Hepatocyte (in vitro differentiated cells): ENCODE results near the gene CEP192.

Experiments
- EZH2 ChIP-seq: fragments of 200-600 bp; sonication (generic); IDR thresholded peaks from 2 replicates; pipeline ENCODE4 v1.6.1; 2016; ENCODE audit warnings: antibody characterized with exemption, mild to moderate bottlenecking, borderline replicate concordance
- EZH2phosphoT487 ChIP-seq: fragments of 200-600 bp; sonication (generic); IDR thresholded peaks from one replicate; pipeline ENCODE4 v1.6.1; 2018; ENCODE audit warnings: antibody characterized with exemption, mild to moderate bottlenecking, low read depth, moderate library complexity; ENCODE audit not compliant: unreplicated experiment, severe bottlenecking
- TF ChIP-seq, protein P1 (sequence below): fragments of 200-600 bp; sonication (generic); IDR thresholded peaks from 2 replicates; pipeline ENCODE4 v1.5.1; 2016; ENCODE audit warnings: antibody characterized with exemption, mild to moderate bottlenecking; ENCODE audit not compliant: poor library complexity

DNA sequence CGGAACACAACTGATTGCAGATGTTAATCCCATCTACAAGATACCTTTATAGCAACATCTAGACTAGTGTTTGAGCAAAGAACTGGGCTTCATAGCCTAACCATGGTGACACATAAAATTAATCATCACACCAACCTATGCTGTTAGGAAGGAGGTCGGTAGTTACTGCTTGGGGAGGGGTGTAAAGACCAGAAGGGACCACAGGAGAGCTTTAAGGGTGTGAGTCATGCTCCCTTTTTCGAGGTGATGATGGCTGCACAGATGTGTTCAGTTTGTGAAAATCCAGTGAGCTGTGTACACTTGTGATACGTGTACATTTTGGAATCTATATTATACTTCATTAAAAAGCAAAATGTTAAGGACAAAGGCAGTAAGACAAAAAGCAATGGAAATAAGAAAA is 47.9 kb upstream of the CEP192 start:
- TF ChIP-seq, protein P1, sequence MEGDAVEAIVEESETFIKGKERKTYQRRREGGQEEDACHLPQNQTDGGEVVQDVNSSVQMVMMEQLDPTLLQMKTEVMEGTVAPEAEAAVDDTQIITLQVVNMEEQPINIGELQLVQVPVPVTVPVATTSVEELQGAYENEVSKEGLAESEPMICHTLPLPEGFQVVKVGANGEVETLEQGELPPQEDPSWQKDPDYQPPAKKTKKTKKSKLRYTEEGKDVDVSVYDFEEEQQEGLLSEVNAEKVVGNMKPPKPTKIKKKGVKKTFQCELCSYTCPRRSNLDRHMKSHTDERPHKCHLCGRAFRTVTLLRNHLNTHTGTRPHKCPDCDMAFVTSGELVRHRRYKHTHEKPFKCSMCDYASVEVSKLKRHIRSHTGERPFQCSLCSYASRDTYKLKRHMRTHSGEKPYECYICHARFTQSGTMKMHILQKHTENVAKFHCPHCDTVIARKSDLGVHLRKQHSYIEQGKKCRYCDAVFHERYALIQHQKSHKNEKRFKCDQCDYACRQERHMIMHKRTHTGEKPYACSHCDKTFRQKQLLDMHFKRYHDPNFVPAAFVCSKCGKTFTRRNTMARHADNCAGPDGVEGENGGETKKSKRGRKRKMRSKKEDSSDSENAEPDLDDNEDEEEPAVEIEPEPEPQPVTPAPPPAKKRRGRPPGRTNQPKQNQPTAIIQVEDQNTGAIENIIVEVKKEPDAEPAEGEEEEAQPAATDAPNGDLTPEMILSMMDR, result no peak
- no peak for TF ChIP-seq EZH2phosphoT487
- TF ChIP-seq EZH2, result no peak
